Measurements from ENCODE around the gene TAS2R1.

The TAS2R1 gene
- 0 reads per million in 4 donors for total RNA-seq

GRCh38 chr5:9630251-9630650, at the start of gene TAS2R1:
Gene TAS2R1 (minus strand): TSS chr5:9630351. CDS start chr5:9630032, 319 bp downstream.
- DNase-seq, result no peak

- no peak for DNase-seq
Measured at GRCh38 chr5:9670371-9670770, 40.2 kb upstream of the TAS2R1 start.

GRCh38 chr5:9667906-9668305, 37.8 kb upstream of the TAS2R1 start:
- DNase-seq, result no peak

- DNase-seq, result no peak
Measured at GRCh38 chr5:9663891-9664290, 33.7 kb upstream of the TAS2R1 start.

- DNase-seq, result no peak
Measured at GRCh38 chr5:9661316-9662015, 31.3 kb upstream of the TAS2R1 start.

- DNase-seq, result no peak
Measured at GRCh38 chr5:9658706-9659105, 28.6 kb upstream of the TAS2R1 start.

GRCh38 chr5:9657819-9658218, 27.7 kb upstream of the TAS2R1 start:
- no peak for DNase-seq

GRCh38 chr5:9655641-9656040, 25.5 kb upstream of the TAS2R1 start:
- DNase-seq, result no peak

- no peak for DNase-seq
Measured at GRCh38 chr5:9654886-9655285, 24.7 kb upstream of the TAS2R1 start.

- DNase-seq, result no peak
Measured at GRCh38 chr5:9653811-9654210, 23.7 kb upstream of the TAS2R1 start.

GRCh38 chr5:9653061-9653460, 22.9 kb upstream of the TAS2R1 start:
- DNase-seq, result no peak

- no peak for DNase-seq
Measured at GRCh38 chr5:9652295-9652694, 22.1 kb upstream of the TAS2R1 start.

- DNase-seq, result no peak
Measured at GRCh38 chr5:9646843-9647242, 16.7 kb upstream of the TAS2R1 start.

- no peak for DNase-seq
Measured at GRCh38 chr5:9644630-9645029, 14.5 kb upstream of the TAS2R1 start.

- no peak for DNase-seq
Measured at GRCh38 chr5:9642621-9643020, 12.5 kb upstream of the TAS2R1 start.

GRCh38 chr5:9641806-9642355, 11.7 kb upstream of the TAS2R1 start:
- DNase-seq, result no peak

GRCh38 chr5:9632495-9632894, 2.3 kb upstream of the TAS2R1 start:
- DNase-seq, result no peak

- no peak for DNase-seq
Measured at GRCh38 chr5:9627541-9627940, 2.6 kb downstream of the TAS2R1 start.

GRCh38 chr5:9626955-9627354, 3.2 kb downstream of the TAS2R1 start:
- DNase-seq, result no peak

GRCh38 chr5:9625731-9626130, 4.4 kb downstream of the TAS2R1 start:
- no peak for DNase-seq

- no peak for DNase-seq
Measured at GRCh38 chr5:9625286-9625685, 4.9 kb downstream of the TAS2R1 start.

- DNase-seq, result no peak
Measured at GRCh38 chr5:9624196-9624947, 5.8 kb downstream of the TAS2R1 start.

GRCh38 chr5:9623661-9624060, 6.5 kb downstream of the TAS2R1 start:
- no peak for DNase-seq

GRCh38 chr5:9622971-9623421, 7.2 kb downstream of the TAS2R1 start:
- DNase-seq, result no peak

Data from T-helper 1 cell (primary cell).